Panc1 (cell line): ENCODE results near the gene ERF. TPM values are rescaled to one million over a fixed set of nuclear protein-coding genes. Genes with fewer than 3 reads are reported as not detected.

Source experiments
- ATAC-seq: fragments of 200-7000 bp; cut with Tn5 transposase; 2 replicates; pipeline ENCODE4 v1.9.1; 2020; ENCODE audit warnings: mild to moderate bottlenecking, moderate library complexity
- BruUV-seq: library from RNA; stranded (reverse); fragments of 400-500 nt; replicated peaks from 2 replicates; lab custom pipeline; 2021; lab: Mats Ljungman, UMichigan
- CTCF ChIA-PET: fragments of 300-600 bp; sonication (Branson Sonifier 250); formaldehyde crosslinking; loops from one replicate; lab custom pipeline; 2022; ENCODE audit warnings: antibody characterized with exemption; lab: Charles Lee
- POLR2A ChIA-PET: fragments of 300-600 bp; sonication (Branson Sonifier 250); formaldehyde crosslinking; loops from one replicate; lab custom pipeline; 2022; ENCODE audit warnings: antibody characterized with exemption; lab: Charles Lee
- DNase-seq: peaks from one replicate; pipeline ENCODE4 v3.0.0-alpha.2; 2010; ENCODE audit warnings: low read depth, low spot score
- H3K27ac ChIP-seq: 2 replicates; pipeline ENCODE4 v1.5.1; 2011; ENCODE audit warnings: mild to moderate bottlenecking, low read length, inconsistent platforms
- H3K27me3 ChIP-seq: fragments of 200-500 bp; sonication (Bioruptor generic); 2 replicates; pipeline ENCODE4 v1.6.0; 2014; ENCODE audit warnings: low read length, inconsistent platforms; ENCODE audit not compliant: control insufficient read depth, insufficient read depth
- H3K36me3 ChIP-seq: fragments of 200-500 bp; sonication (Bioruptor generic); 2 replicates; pipeline ENCODE4 v1.5.1; 2014; ENCODE audit warnings: inconsistent platforms, mild to moderate bottlenecking, low read length, moderate library complexity; ENCODE audit not compliant: control insufficient read depth, insufficient read depth
- H3K4me1 ChIP-seq: 2 replicates; pipeline ENCODE4 v1.5.1; 2011; ENCODE audit warnings: inconsistent platforms, mild to moderate bottlenecking, low read length, moderate library complexity; ENCODE audit not compliant: control insufficient read depth, insufficient read depth
- H3K4me3 ChIP-seq, 2 experiments: 2 replicates each; pipeline ENCODE4 v1.5.1; 2011 to 2012; ENCODE audit warnings: low read depth in 2 of 2, low read length in 2 of 2, mild to moderate bottlenecking in 2 of 2, inconsistent platforms in 1 of 2, moderate library complexity in 1 of 2
- H3K9me3 ChIP-seq: fragments of 200-500 bp; sonication (Bioruptor generic); 2 replicates; pipeline ENCODE4 v1.5.1; 2014; ENCODE audit warnings: low read depth, mild to moderate bottlenecking, inconsistent platforms, low read length, moderate library complexity; ENCODE audit not compliant: control insufficient read depth, insufficient read depth
- POLR2AphosphoS5 ChIP-seq: IDR thresholded peaks from 2 replicates; pipeline ENCODE4 v1.6.1; 2012; ENCODE audit warnings: mild to moderate bottlenecking, low read depth, low read length, moderate library complexity
- SIN3A ChIP-seq: IDR thresholded peaks from 2 replicates; pipeline ENCODE4 v1.6.1; 2012; ENCODE audit warnings: low read depth, mild to moderate bottlenecking, low read length, moderate library complexity, borderline replicate concordance; ENCODE audit not compliant: insufficient read depth
- TCF7L2 ChIP-seq: IDR thresholded peaks from 2 replicates; pipeline ENCODE4 v1.6.1; 2011; ENCODE audit warnings: mild to moderate bottlenecking, low read depth, low read length, inconsistent platforms
- in situ Hi-C: cut with HindIII; loops from 2 replicates; pipeline ENCODE4 v1.10.0; 2016; ENCODE audit warnings: low sequenced_read_pairs, low pct_unique_long_range_greater_than_20kb
- intact Hi-C: fragments of 100-400 bp; cut with micrococcal nuclease; formaldehyde crosslinking; loops from one replicate; pipeline ENCODE4 v1.10.0; 2022; ENCODE audit not compliant: unreplicated experiment
- total RNA-seq: library from RNA; stranded (reverse); gene quantifications from one replicate; pipeline ENCODE4 v1.2.1, GENCODE V29; 2021; ENCODE audit not compliant: unreplicated experiment
- TF ChIP-seq, protein P1 (sequence below): fragments of 450-650 bp; IDR thresholded peaks from 2 replicates; pipeline ENCODE4 v1.5.1; 2017; ENCODE audit warnings: mild to moderate bottlenecking
- TF ChIP-seq, protein P2 (sequence below), 2 experiments: IDR thresholded peaks; 2 replicates each; pipeline ENCODE4 v1.6.1; 2011 to 2012; ENCODE audit warnings: low read depth in 2 of 2, control low read depth in 1 of 2, low read length in 1 of 2, mild to moderate bottlenecking in 1 of 2, moderate library complexity in 1 of 2; ENCODE audit not compliant: insufficient read depth in 1 of 2

ERF gene
- total RNA-seq, 1 experiment from 2014 or later: 85.7 TPM

DNA sequence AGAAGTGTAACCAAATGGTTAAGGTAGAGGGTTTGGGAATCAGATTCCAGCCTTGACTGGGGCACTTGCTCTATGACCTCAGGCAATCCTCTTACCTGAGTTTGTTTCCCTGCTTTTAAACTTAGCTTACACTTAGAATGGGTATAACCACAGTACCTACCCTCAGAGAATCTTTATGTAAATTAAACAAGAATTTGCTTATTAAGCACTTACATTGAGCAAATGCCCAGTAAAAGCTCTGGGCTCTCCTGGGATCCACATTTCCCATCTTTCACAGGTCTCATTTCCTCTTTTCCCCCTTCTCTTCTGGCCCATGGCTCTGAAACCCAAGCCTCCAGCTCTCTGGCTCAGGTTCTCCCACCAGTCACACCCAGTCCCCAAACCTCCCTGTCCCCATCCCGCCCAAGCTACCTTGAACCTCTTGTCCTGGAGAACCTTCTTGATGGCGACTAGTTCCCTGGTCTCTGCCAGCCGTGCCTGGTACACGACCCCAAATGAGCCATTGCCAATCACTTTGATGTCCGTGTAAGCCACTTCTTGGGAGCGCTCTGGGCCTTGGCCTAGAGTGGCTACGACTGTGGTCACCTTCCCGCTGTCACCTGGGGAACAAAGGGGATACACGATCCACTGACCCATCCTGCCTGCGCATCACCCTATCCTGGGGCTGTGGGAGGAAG lies 15.2 kb downstream of the ERF start:
- intact Hi-C loops: no loop called here
- in situ Hi-C loops: no loop called here
- ChIA-PET CTCF (no interaction called here), POLR2A (no interaction called here)
- Histone ChIP-seq H3K27ac (no peak overlapping the region), H3K4me1 (peaks cover 9% of the 10 kb centered on the region; the same call in 1 of the 2 replicates), H3K27me3 (no peaks in the 10 kb centered on the region), H3K36me3 (peaks cover 8% of the 10 kb centered on the region; the same call in 1 of the 2 replicates), H3K4me3 (no peak overlapping the region), H3K9me3 (no peaks in the 10 kb centered on the region)
- no TSS peak for BruUV-seq
- no peak for DNase-seq
- TF ChIP-seq SIN3A (no peak), TCF7L2 (no peak), POLR2AphosphoS5 (no peak)
- TF ChIP-seq, protein P1, sequence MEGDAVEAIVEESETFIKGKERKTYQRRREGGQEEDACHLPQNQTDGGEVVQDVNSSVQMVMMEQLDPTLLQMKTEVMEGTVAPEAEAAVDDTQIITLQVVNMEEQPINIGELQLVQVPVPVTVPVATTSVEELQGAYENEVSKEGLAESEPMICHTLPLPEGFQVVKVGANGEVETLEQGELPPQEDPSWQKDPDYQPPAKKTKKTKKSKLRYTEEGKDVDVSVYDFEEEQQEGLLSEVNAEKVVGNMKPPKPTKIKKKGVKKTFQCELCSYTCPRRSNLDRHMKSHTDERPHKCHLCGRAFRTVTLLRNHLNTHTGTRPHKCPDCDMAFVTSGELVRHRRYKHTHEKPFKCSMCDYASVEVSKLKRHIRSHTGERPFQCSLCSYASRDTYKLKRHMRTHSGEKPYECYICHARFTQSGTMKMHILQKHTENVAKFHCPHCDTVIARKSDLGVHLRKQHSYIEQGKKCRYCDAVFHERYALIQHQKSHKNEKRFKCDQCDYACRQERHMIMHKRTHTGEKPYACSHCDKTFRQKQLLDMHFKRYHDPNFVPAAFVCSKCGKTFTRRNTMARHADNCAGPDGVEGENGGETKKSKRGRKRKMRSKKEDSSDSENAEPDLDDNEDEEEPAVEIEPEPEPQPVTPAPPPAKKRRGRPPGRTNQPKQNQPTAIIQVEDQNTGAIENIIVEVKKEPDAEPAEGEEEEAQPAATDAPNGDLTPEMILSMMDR: no peak
- TF ChIP-seq, protein P2, sequence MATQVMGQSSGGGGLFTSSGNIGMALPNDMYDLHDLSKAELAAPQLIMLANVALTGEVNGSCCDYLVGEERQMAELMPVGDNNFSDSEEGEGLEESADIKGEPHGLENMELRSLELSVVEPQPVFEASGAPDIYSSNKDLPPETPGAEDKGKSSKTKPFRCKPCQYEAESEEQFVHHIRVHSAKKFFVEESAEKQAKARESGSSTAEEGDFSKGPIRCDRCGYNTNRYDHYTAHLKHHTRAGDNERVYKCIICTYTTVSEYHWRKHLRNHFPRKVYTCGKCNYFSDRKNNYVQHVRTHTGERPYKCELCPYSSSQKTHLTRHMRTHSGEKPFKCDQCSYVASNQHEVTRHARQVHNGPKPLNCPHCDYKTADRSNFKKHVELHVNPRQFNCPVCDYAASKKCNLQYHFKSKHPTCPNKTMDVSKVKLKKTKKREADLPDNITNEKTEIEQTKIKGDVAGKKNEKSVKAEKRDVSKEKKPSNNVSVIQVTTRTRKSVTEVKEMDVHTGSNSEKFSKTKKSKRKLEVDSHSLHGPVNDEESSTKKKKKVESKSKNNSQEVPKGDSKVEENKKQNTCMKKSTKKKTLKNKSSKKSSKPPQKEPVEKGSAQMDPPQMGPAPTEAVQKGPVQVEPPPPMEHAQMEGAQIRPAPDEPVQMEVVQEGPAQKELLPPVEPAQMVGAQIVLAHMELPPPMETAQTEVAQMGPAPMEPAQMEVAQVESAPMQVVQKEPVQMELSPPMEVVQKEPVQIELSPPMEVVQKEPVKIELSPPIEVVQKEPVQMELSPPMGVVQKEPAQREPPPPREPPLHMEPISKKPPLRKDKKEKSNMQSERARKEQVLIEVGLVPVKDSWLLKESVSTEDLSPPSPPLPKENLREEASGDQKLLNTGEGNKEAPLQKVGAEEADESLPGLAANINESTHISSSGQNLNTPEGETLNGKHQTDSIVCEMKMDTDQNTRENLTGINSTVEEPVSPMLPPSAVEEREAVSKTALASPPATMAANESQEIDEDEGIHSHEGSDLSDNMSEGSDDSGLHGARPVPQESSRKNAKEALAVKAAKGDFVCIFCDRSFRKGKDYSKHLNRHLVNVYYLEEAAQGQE (IDR thresholded peaks at IDR 0.05; ENCODE audit: insufficient read depth in 1 of 2, low read depth in 2 of 2, low read length in 1 of 2): no peak
- no peak for ATAC-seq

DNA sequence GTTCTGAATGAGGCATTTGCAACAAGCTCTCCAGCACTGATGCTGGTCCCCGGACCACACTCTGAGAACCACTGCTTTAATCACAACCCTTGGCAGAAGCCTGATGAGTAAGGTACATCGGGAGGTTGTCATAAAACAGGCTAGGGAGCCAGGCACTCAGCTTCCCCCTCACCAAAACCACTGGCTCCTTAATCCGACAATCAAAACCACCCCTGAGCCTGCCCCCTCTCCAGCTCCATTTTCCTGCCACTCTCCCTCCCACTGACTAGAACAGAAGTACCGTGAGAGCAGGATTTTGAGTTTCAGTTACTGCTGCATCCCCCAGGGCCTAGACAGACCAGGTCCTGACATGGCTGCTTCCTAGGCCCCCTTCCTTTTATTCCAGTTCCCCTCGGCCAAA lies 19.7 kb downstream of the ERF start:
- H3K36me3 ChIP-seq: 0 out of 2 replicates have a peak, but pooled peaks cover 3% of the 10 kb centered on the region
- H3K9me3 ChIP-seq: no peaks in the 10 kb centered on the region
- DNase-seq (no peak), ATAC-seq (no peak; the same call in 1 of the 2 replicates)
- ChIA-PET CTCF (no interaction called here), POLR2A (no interaction called here)
- no peaks in the 10 kb centered on the region; the same call in 1 of the 2 replicates for H3K4me1 ChIP-seq
- H3K27ac ChIP-seq: no peak overlapping the region
- H3K4me3 ChIP-seq: no peak overlapping the region
- H3K27me3 ChIP-seq: no peaks in the 10 kb centered on the region
- in situ Hi-C loops: no loop called here
- TF ChIP-seq POLR2AphosphoS5: no peak
- TF ChIP-seq SIN3A: no peak
- TF ChIP-seq, protein P1: no peak
- intact Hi-C loops: no loop called here
- BruUV-seq: no TSS peak
